Esophagus squamous epithelium (tissue), 4 donors: ENCODE measurements around the gene KIAA0232.

Experiments
- POLR2A ChIP-seq, 4 donors: fragments of 450-650 bp; IDR thresholded peaks; one replicate each; pipeline ENCODE4 v1.6.1; 2017; ENCODE audit warnings: antibody characterized with exemption in 4 of 4, mild to moderate bottlenecking in 4 of 4, moderate library complexity in 3 of 4
- TF ChIP-seq, protein P1 (sequence below), 6 experiments: fragments of 450-650 bp in 4 of 6; fragments of 200-600 bp in 2 of 6; sonication (generic) in 2 of 6; IDR thresholded peaks; one replicate each; pipeline ENCODE4 v1.5.1; 2016 to 2019; ENCODE audit warnings: antibody characterized with exemption in 6 of 6, mild to moderate bottlenecking in 4 of 6, moderate library complexity in 4 of 6

DNA sequence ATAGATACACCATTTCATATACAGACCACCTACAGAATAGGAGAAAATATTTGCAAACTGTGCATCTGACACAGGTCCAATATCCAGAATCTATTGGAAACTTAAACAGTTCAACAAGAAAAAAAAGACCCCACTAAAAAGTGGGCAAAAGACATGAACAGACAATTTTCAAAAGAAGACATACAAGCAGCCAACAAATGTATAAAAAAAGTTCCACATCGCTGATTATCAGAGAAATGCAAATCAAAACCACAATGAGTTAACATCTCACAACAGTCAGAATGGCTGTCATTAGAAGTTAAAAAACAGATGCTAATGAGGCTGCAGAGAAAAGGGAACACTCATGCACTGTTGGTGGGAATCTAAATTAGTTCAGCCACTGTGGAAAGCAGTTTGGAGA, 36.8 kb downstream of the KIAA0232 start:
- TF ChIP-seq POLR2A (IDR thresholded peaks at IDR 0.05) = no peak
- TF ChIP-seq, protein P1, sequence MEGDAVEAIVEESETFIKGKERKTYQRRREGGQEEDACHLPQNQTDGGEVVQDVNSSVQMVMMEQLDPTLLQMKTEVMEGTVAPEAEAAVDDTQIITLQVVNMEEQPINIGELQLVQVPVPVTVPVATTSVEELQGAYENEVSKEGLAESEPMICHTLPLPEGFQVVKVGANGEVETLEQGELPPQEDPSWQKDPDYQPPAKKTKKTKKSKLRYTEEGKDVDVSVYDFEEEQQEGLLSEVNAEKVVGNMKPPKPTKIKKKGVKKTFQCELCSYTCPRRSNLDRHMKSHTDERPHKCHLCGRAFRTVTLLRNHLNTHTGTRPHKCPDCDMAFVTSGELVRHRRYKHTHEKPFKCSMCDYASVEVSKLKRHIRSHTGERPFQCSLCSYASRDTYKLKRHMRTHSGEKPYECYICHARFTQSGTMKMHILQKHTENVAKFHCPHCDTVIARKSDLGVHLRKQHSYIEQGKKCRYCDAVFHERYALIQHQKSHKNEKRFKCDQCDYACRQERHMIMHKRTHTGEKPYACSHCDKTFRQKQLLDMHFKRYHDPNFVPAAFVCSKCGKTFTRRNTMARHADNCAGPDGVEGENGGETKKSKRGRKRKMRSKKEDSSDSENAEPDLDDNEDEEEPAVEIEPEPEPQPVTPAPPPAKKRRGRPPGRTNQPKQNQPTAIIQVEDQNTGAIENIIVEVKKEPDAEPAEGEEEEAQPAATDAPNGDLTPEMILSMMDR (IDR thresholded peaks at IDR 0.05) = no peak
